HG02981 (cell line): ENCODE measurements around the gene DNALI1.
A peak's percentile ranks its signal among the peaks of the same experiment; 100 is the strongest.
"Not testable (repeated sequence)": the region's sequence is repeated elsewhere in the genome, so short reads cannot be mapped to it uniquely, and the experiment has no call there.

Source experiments
- ATAC-seq: cut with Tn5 transposase; IDR thresholded peaks from one replicate; pipeline ENCODE4 v1.9.1; 2021; ENCODE audit warnings: mild to moderate bottlenecking, moderate library complexity; ENCODE audit not compliant: unreplicated experiment

Gene DNALI1

GRCh38 chr1:37553927-37554808 lies 2.6 kb upstream of the DNALI1 start, which contains the start of gene SNIP1:
SNIP1 (minus strand) TSS chr1:37554293; CDS start chr1:37554229, 64 bp downstream.
- peak; percentile 87 for ATAC-seq

- no peak for ATAC-seq
Measured at GRCh38 chr1:37557402-37557801, 662 bp downstream of the DNALI1 start.

- no peak for ATAC-seq
Measured at GRCh38 chr1:37558411-37558810, 1.7 kb downstream of the DNALI1 start.

GRCh38 chr1:37559080-37559479 lies 2.3 kb downstream of the DNALI1 start:
- ATAC-seq = no peak

- not testable (repeated sequence) for ATAC-seq
Measured at GRCh38 chr1:37559957-37560379, 3.2 kb downstream of the DNALI1 start.

- no peak for ATAC-seq
Measured at GRCh38 chr1:37560401-37561132, 3.8 kb downstream of the DNALI1 start.

- no peak for ATAC-seq
Measured at GRCh38 chr1:37561133-37562132, 4.7 kb downstream of the DNALI1 start.

GRCh38 chr1:37562984-37563383 lies 6.2 kb downstream of the DNALI1 start:
- ATAC-seq = no peak

GRCh38 chr1:37564892-37565291 lies 8.2 kb downstream of the DNALI1 start:
- ATAC-seq = no peak

- ATAC-seq = no peak
Measured at GRCh38 chr1:37567023-37567422, 10.3 kb downstream of the DNALI1 start.

GRCh38 chr1:37570528-37571334 lies 14.0 kb downstream of the DNALI1 start:
- no peak for ATAC-seq

GRCh38 chr1:37574834-37575480 lies 18.2 kb downstream of the DNALI1 start:
- no peak for ATAC-seq

- no peak for ATAC-seq
Measured at GRCh38 chr1:37575692-37576091, 19.0 kb downstream of the DNALI1 start.

GRCh38 chr1:37584544-37584943 lies 27.8 kb downstream of the DNALI1 start:
- not testable (repeated sequence) for ATAC-seq

GRCh38 chr1:37588939-37589338 lies 32.2 kb downstream of the DNALI1 start:
- no peak for ATAC-seq

- ATAC-seq = no peak
Measured at GRCh38 chr1:37593726-37594125, 37.0 kb downstream of the DNALI1 start.

GRCh38 chr1:37595440-37596181 lies 38.9 kb downstream of the DNALI1 start, which contains the start of gene GNL2:
GNL2 (minus strand) TSS chr1:37595937; CDS start chr1:37595822, 115 bp downstream.
- peak; percentile 97 for ATAC-seq

- ATAC-seq = no peak
Measured at GRCh38 chr1:37596182-37596667, 39.5 kb downstream of the DNALI1 start.
